ENCODE results near the gene IL12RB2.

Gene IL12RB2

DNA sequence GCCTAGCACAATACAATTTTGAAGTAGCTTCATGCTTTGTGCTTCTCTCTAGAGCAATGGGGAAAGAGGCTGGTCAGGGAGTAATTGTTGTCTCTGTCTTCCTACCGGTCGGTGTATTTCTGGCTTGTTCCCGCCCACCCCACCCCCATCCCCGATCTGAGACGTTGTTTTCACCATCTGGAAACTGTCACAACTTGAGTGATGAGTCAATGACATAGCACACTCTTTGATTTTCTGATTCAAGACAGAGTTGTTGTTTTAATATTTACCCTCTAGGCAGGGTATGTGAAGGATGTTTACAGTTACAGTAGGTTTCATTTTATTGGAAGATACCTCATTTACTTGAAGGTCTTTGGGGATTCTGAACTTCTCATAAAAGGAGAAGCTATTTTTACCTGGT, 7.0 kb downstream of the IL12RB2 start:
- DNase-seq, result no peak

DNA sequence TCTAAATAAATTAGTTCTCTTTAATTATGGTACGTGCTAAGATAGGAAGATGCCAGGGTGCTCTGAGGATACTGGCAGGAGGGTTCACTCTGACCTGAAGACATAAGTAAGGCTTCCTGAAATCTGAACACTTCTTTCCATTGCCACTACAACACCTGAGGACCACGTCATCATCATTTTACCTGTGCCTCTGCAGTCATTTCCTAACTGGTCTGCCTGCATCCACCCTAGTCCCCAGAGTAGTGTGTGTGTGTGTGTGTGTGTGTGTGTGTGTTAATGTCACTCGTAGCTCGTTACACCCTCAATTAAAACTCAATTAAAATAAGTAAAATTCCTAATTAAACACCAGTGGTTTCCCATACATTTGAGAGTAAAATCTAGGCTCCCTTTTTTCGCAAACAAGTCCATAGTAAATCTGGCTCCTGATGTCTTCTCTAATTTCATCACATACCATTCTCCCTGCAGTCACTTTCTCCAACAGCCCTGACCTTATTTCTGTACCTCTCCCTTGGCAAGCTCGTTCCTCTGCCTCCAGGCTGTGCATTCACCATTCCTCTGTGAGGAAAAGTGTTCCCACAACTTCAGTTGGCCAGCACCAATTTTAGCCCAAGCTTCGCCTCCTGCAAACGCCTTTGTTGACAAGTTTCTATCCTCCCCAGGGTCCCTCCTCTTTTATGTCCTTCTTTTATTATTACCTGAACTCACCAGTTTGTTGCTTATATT, 8.7 kb downstream of the IL12RB2 start:
- DNase-seq, result no peak

DNA sequence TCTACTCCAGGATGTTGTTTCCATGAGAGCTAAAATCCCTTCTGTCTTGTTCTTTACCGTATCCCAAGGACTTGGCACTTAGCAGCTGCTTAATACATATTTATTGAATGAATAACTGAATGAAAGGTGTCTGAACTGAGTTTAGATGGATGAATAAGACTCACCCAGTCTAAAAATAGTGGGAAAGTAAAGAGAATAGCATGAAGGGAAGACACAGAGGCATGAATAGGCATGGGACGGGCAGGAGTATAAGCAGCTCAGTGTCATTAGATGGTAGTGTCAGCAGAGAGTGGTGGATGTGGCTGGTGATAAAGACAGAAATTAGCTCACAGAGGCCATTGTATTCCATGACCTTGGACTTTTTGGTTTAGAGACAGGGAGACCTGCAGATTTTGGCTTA, 9.2 kb downstream of the IL12RB2 start:
- DNase-seq, result no peak

DNA sequence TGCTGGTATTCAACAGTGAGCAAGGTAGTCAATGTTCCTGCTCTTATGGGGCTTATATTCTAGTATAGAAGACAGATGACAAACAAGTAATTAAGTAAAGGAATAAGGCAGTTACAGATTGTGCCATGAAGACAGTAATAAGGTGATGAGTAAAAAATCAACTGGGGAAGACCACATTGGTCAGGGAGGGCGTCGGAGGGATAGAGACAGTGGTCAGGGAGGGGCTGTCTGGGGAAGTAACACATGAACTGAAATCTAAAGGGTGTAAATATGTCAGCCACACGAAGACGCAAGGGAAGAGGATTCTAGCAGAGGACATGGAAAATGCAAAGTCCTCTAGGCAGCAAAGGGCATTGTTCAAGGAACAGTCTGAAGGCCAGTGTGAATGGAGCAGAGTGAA, 10.1 kb downstream of the IL12RB2 start:
- DNase-seq, result no peak

DNA sequence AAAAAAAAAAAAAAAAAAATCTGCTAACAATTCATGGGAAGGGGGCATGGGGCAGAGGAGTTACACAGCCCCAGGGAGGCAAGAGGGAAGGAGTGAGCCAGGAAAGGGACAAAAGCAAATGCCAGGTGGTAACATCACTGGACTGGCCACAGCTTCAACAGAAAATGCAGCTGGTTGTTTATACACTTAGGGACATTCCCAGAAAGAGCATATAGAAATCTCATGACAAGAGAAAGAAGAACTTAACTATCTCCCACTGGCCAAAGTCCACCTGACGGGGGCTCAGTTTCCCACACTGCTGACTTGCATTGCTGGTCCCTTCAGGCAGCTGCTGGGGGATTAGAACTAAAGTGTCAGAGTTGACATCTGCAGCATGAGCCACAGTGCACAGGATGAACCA, 14.8 kb downstream of the IL12RB2 start:
- no peak for DNase-seq

DNA sequence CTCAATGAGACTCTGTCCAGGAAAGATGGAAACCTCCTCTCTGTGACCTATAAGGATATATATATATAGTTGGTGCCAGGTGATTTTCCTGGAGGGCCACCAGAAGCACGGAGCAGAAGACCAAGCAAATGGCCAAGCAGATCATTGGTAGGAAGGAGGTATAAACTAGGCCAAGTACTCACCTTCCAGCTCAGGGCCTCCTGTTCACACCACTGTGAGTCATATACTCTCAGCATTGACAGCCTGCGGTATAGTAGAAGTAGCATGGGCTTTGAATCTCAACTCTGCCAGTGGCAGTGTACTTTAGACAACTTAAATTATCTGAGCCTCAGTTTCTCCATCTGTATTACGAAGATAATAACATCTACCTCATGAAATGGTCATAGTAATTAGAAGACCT, 15.4 kb downstream of the IL12RB2 start:
- DNase-seq, result no peak

DNA sequence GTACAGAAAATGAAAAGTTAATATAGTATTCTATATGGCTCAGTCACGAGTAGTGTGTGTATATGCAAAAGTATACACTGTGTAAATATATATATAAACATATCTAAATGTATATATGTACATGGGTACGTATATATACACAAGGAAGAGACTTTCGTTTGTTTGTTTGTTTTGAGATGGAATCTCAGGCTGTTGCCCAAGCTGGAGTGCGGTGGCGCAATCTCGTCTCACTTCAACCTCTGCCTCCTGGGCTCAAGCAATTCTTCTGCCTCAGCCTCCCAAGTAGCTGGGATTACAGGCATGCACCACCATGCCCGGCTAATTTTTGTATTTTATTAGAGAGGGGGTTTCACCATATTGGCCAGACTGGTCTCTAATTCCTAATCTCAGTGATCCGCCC, 16.4 kb downstream of the IL12RB2 start:
- no peak for DNase-seq

DNA sequence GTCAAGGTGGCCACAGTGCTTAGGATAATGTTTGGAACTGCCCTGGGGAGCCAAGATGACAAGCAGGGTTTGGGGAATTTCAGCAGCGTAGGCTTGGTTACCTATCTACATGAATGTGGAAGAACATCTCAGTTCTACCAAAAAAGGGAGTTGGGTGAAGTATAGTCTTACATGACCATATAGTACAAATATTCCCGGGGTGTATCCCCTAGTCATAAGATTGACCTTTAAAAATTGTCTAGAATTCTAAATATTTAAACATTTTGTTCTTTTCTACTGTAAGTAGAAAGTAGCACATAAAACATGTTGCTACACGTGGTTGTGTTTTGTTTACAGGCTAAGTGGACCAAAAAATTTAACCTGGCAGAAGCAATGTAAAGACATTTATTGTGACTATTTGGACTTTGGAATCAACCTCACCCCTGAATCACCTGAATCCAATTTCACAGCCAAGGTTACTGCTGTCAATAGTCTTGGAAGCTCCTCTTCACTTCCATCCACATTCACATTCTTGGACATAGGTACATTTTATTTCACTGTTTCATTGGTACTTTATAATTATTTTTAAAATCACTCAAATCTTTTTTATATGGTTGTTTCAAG, 20.3 kb downstream of the IL12RB2 start:
- no peak for DNase-seq

DNA sequence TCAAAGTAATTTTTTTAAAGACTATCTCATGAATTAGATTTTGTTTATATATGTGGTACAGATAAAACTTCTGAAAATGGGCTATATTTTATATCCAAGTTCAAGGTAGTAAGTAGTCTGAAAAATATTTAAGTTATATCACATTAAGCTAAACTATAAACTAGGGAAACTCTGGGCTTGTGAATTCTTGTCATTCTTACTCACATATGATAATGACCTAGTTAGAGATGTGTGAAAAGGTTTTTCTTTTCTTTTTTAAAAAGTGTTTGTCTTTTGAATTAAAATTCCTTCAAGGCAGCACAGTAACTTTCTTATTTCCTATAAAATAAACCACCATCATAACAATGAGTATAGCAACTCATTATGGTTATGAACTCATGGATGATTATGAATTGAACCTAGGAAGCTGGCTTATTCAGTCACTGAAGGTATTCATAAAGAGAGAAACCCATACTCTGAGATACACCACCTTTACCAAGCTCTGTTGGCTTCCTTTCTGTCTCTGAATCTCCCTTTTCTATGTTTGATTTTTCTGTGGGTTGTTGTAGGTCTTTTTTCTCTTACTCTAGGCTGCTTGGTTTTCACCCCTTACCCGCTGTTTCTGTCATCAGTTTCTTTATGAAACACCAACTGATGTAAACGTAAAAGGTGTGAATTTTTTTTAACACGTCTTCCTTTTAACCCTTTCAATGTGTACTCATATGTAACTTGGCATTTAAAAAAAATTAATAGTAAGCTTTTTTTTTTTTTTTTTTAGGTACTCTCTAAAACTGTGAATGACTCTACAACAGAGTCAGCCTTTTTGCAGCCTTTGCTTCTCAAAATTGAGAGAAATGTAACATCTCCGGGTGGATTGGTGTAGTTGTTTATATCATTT, 25.2 kb downstream of the IL12RB2 start:
- no peak for DNase-seq

DNA sequence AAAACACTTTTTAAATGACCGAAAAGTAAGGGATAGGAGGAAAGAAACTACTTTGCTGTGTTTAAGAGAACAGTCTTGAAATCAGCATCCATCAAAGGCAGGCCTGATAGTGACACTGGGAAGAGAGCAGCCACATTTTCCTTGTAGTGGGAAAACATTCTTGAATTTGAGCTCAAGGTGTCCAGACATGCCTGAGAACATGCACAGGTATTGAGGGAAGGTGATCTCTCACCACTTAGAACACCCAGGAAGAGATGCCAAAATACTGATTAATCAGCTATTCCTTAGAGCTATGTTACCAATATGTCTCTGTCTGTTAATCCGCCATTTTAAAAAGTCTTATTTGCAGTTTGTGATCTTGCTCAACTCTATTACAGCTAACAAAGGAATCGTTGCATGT, 25.9 kb downstream of the IL12RB2 start:
- DNase-seq, result no peak

DNA sequence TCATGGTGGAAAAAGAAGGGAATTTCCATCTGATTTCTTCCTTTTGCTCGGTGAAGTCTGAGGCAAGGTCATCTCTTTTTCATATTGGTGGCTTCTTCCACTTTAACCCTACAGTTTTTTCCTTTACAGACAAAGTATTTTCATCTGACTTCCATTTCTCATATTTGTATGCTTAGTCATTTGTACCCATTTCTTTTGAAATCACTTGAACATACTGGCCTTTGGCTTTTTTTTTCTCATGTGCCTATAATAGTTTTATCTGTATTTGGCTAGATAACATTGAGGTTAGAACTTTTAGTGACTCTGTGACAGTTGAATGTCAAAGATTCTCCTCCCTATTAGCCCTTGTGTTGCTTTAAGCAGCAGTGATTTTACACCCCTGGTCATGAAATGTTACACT, 27.7 kb downstream of the IL12RB2 start:
- no peak for DNase-seq

DNA sequence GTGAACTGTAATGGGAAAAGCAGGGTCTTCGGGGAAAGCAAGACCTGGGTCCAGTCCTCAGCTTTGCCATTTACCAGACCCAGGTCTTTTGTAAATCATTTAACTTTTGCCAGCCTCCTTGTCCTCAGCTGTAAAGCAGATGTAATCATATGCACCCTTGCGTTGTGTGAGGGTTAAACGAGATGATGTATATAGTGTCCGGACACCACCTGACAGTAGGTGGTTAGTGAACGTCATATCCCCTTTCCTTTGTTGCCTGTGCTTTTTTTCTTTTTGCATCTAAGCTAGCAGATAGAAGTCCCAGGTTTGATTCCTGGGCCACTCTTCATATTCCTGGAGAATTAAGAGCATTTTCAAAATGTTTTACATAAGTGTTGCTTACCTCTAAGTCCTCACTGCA, 28.5 kb downstream of the IL12RB2 start:
- no peak for DNase-seq

DNA sequence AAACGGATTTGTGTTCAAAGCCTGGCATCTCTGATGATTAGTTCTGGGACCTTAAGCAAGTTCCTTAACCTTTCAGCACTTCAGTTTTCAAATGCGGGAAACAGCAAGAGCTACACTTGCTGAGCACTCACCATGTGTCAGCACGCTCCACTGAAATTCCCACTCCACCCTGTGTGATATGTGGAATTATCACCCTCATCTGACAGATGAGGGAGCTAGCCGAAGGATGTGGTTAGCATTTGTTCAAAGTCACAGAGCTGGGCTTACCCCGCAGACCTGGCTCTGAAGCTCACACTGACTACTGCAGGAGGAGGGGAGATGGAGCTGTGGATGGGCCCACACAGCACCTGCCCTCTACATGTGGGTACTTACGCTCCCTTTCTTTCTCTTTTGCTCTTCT, 29.1 kb downstream of the IL12RB2 start:
- no peak for DNase-seq

DNA sequence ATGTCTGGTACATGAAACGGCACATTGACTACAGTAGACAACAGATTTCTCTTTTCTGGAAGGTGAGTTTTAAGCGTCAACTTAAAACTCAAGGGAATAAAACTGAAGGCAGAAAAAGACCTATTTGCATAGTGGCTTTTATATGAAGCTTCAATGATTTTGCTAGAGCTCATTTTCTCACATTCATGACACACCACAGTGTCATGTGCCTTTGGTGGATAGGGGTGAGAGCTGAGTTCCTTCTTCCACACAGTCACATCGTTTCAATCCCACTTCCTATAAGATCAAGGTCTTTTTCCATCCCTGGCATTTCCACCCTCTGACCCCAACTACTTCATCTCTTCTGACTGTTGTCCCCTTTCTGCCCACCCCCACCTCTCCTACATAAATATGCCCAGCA, 31.0 kb downstream of the IL12RB2 start:
- no peak for DNase-seq

DNA sequence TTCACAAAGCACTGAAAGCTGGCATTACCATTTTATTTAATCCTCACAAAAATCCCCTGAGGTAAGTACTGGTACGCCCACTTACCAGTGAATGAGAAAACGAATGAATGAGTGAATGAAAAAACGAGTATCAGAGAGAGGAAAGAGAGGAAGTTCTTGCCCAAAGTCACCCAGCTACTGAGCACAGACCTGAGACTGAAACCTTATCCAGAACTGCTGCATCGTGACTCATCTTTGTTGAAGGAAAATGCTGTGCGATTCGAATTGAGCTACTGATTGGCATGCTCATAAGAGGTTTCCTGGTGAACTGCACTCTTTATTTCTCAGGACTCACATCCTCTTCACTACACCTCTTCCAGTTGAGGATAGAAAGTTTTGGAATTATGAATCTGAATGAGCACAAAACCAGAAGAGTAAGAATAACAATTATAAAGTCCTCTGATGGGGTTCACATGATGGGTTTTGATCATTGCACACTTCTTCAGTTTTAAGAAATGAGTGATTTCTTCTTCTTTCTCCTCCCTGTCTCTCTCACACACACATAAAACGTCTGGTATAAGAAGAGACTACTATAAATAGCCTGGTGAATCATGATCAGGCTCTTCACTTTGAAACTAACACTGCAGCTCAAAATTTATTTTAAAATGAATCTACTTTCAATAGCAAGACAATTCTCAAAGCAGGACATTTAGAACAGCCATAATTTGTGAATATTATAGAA, 32.1 kb downstream of the IL12RB2 start:
- DNase-seq, result no peak

DNA sequence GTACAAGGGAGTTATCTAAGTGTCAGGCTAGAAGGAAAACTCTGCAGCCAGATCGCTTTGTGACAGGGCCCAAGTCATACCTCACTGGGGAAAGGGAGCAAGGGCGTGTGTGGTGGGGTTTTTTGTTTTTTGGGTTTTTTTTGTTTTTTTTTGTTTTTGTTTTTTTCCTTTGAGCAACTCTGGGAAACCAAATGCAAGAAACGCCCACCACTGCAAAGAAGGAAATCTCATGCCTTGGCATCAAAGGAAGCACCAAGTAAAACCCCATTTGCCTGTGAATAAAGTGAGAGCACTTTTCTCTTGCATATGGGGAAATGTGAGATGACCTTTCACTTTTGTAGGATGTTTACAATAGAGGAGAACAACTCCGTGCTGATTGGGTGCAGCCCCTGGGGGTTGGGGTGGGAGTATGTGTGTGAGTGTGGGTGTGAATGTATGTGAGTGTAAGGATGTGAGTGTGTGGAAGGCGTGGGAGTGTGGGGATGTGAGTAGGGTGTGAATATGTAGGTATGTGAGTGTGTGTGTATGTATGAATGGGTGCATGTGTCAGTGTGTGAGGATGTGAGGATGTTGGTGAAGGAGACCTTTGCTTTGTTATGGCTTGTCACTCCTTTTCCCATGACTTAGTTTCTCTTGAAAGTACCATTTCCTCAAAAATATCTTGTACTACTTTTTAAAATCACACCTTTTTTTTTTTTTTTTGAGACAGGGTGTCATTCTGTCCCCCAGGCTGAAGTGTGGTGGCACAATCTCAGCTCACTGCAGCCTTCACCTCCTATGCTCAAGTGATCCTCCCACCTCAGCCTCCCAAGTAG, 34.6 kb downstream of the IL12RB2 start:
- DNase-seq, result no peak

DNA sequence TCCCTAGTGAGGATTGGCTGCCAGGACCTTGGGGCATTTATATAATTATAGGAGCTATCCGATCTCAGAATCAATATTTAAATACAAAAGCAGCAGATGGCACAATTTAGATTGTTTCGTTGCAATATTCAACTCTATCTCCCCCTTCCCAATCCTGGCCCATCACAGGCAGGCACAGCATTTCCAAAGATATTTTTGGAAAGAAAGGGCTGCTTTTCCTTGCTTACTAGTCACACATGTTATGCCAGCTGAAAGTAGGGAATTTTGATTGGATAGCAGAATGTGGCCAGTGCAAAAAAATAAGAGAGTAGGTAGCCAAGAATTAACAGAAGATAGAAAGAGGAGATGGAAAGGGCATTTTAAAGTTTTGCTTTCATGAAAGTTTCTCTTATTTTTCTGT, 37.9 kb downstream of the IL12RB2 start:
- DNase-seq, result no peak

DNA sequence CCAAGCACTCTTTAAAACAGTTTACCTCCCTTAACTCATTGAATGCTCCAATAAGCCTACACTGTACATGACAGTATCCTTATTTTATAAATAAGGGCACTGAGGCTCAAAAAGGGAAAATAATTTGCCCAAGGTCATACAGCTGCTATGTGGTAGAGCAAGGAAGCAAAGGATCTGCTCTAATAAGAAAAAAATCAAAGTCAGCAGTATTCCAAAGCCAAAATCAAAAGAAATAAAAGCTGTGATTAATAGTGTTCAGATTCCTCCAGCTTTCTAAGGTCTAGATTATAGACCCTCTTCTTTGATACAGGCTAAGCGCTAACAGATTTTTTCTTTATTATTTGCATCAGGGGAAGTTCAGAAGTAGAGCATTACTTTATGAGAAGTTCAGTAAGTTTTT, 39.3 kb downstream of the IL12RB2 start:
- no peak for DNase-seq

DNA sequence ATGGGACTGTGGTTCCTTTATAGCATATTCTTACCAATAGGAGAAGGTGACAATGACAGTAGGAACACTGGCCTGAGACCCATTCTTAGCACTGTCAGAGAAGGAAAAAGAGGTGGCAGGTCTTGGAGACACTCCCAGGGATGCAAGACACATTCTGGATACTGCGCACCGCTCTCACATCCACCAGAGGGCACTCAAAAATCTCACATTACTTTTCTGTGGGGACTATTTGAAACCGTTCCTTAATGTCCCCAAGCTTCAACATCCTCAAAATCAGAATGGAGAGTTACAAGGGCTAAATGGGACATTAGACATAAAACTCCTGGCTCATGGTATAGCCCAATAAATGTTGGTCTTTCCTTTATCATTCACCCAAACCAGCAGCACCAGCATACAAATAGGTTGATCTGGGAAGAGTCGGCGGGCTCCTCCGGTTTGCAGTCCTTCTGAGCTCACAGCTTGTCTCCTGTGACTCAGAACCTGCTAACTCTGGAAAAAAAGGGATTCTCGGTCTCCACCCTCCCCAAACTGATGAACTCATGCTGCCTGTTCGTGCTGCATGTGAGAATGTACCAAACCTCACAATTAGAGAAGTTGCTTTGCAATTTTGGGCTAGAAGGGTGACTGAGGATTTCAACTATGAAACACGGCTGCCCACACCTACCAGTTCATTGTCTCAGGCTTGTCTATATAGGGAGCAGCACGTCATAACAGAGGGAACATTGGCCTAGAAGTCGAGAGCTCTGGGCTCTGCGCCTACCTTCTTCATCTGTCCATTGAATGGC, 40.2 kb downstream of the IL12RB2 start:
- no peak for DNase-seq

DNA sequence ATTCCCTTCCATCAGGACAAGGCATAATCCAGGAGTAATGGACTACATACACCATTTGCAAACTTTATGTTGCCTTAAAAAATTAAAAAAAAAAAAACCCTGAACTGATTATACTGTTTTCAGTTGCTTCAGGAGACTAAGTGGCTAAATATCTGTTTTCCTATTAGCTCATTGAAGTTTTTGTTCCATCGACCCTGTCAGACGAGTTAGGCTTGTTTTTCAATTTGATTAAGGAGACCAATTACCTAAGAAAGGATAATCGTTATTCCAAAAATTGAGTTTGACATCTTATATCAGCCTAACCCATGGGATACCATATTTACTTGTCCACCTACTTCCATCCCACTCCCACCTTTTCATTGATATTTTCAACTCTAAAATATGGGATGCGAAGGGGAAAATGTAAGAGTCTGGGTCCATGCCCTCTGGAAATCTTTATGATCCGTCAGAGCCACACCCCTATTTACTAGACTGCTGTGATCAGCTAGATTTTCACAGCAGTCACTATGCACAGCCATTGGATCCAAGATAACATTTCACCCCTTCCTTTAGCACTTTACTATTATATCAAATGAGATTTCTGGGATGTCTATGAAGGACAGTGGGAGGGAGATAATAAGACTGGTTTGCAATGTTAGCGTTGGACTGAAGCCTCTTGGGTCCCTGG, 41.0 kb downstream of the IL12RB2 start:
- no peak for DNase-seq

DNA sequence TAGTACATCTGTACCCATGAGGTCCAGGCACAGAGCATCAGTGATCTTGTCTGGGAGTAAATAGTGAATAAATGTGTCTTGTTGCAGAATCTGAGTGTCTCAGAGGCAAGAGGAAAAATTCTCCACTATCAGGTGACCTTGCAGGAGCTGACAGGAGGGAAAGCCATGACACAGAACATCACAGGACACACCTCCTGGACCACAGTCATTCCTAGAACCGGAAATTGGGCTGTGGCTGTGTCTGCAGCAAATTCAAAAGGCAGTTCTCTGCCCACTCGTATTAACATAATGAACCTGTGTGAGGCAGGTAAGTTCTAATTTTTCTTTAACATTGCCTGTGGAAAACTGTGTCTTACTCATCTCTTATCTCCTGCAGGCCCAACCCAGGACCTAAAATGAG, 43.1 kb downstream of the IL12RB2 start:
- no peak for DNase-seq

Data from effector CD4-positive, alpha-beta T cell (primary cell).